NCI-H446 treated with DMSO at 0.1 percent for 48 hours (cell line): ENCODE measurements around the gene NR6A1.

Experiments used
- DNase-seq: peaks from one replicate; lab custom pipeline; 2025; lab: John Stamatoyannopoulos, UW

Gene NR6A1

GRCh38 chr9:124470726-124471125, 300.4 kb downstream of the NR6A1 start:
- DNase-seq: no peak

GRCh38 chr9:124470306-124470705, 300.8 kb downstream of the NR6A1 start:
- DNase-seq: no peak

GRCh38 chr9:124469011-124469832, 301.9 kb downstream of the NR6A1 start:
- no peak for DNase-seq

- DNase-seq: no peak
These were observed 302.9 kb downstream of the NR6A1 start for GRCh38 chr9:124468061-124468740.

GRCh38 chr9:124467410-124468060, 303.6 kb downstream of the NR6A1 start:
- no peak for DNase-seq
